RWPE2 (cell line): ENCODE measurements around the gene CCDC184.
"Not testable (repeated sequence)": the region's sequence is repeated elsewhere in the genome, so short reads cannot be mapped to it uniquely, and the experiment has no call there.

Experiments used
- ATAC-seq: fragments of 200-7000 bp; cut with Tn5 transposase; 3 replicates; pipeline ENCODE4 v1.9.1; 2021; ENCODE audit warnings: low read depth
- DNase-seq: peaks from one replicate; pipeline ENCODE4 v3.0.0-alpha.2; 2020; ENCODE audit warnings: low spot score
- H3K27ac ChIP-seq: fragments of 450-650 bp; 2 replicates; pipeline ENCODE4 v1.5.1; 2017; ENCODE audit warnings: mild to moderate bottlenecking; ENCODE audit not compliant: poor library complexity, severe bottlenecking
- H3K27me3 ChIP-seq: fragments of 250-450 bp; sonication (Bioruptor Pico); 2 replicates; pipeline ENCODE4 v1.5.1; 2021; ENCODE audit warnings: mild to moderate bottlenecking, moderate library complexity; ENCODE audit not compliant: insufficient read depth, poor library complexity, severe bottlenecking
- H3K36me3 ChIP-seq: fragments of 250-450 bp; sonication (Bioruptor Pico); 2 replicates; pipeline ENCODE4 v1.5.1; 2020; ENCODE audit warnings: low read depth, mild to moderate bottlenecking, moderate library complexity
- H3K4me1 ChIP-seq: fragments of 250-450 bp; sonication (Bioruptor Pico); 2 replicates; pipeline ENCODE4 v1.5.1; 2021; ENCODE audit warnings: mild to moderate bottlenecking, moderate library complexity; ENCODE audit not compliant: insufficient read depth, poor library complexity, severe bottlenecking
- H3K4me3 ChIP-seq: fragments of 250-450 bp; sonication (Bioruptor Pico); 2 replicates; pipeline ENCODE4 v1.5.1; 2021; ENCODE audit warnings: mild to moderate bottlenecking, moderate library complexity; ENCODE audit not compliant: severe bottlenecking
- H3K9me3 ChIP-seq: fragments of 250-450 bp; sonication (Bioruptor Pico); 2 replicates; pipeline ENCODE4 v1.5.1; 2021; ENCODE audit warnings: mild to moderate bottlenecking, moderate library complexity; ENCODE audit not compliant: severe bottlenecking
- TF ChIP-seq, protein P1 (sequence below): fragments of 450-650 bp; IDR thresholded peaks from one replicate; pipeline ENCODE4 v1.5.1; 2017; ENCODE audit warnings: mild to moderate bottlenecking, moderate library complexity; ENCODE audit not compliant: poor library complexity, severe bottlenecking

CCDC184 gene

DNA sequence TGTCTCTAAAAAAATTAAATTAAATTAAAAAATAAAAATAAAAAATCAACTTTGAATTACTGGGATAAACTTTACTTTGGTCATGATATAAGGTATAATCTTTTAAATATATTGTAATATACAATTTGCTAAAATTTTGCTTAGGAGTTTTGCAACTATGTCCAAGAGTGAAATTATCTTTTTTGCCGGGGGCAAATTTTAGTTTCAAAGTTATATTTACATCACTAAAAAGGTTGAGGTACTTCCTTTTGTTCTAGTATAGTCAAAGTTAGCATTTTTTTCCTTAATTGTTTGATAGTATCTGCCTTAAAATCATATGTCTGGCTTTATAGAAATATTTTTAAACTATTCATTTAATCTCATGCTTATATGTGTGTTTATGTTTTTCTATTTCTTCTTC, 37.3 kb downstream of the CCDC184 start:
- H3K27me3 ChIP-seq = peaks cover 16% of the 10 kb centered on the region
- H3K4me1 ChIP-seq = no peaks in the 10 kb centered on the region
- DNase-seq = no peak
- no peaks in the 10 kb centered on the region for H3K36me3 ChIP-seq
- no peak overlapping the region for H3K4me3 ChIP-seq
- TF ChIP-seq, protein P1, sequence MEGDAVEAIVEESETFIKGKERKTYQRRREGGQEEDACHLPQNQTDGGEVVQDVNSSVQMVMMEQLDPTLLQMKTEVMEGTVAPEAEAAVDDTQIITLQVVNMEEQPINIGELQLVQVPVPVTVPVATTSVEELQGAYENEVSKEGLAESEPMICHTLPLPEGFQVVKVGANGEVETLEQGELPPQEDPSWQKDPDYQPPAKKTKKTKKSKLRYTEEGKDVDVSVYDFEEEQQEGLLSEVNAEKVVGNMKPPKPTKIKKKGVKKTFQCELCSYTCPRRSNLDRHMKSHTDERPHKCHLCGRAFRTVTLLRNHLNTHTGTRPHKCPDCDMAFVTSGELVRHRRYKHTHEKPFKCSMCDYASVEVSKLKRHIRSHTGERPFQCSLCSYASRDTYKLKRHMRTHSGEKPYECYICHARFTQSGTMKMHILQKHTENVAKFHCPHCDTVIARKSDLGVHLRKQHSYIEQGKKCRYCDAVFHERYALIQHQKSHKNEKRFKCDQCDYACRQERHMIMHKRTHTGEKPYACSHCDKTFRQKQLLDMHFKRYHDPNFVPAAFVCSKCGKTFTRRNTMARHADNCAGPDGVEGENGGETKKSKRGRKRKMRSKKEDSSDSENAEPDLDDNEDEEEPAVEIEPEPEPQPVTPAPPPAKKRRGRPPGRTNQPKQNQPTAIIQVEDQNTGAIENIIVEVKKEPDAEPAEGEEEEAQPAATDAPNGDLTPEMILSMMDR = no peak
- no peaks in the 10 kb centered on the region for H3K9me3 ChIP-seq
- no peak for ATAC-seq
- H3K27ac ChIP-seq = no peak overlapping the region

DNA sequence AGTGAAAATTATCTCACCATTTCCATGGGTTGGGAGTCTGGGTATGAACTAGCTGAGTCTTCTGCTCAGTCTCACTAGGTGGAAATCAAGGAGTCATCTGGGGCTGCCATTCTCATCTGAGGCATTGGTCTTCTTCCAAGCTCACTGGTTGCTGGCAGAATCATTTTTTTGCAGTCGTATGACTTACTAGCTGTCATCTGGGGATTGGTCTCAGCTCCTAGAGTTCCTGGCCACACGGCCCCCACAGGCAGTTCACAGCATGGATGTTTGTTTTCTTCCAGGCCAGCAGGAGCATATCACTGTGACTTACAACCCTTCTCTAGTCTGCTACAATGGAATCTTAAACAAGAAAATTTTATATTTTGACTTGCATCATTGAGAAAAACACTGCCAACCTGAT, 38.2 kb downstream of the CCDC184 start:
- Histone ChIP-seq H3K36me3 (no peaks in the 10 kb centered on the region), H3K27me3 (peaks cover 20% of the 10 kb centered on the region), H3K9me3 (no peaks in the 10 kb centered on the region), H3K4me1 (no peaks in the 10 kb centered on the region), H3K4me3 (no peak overlapping the region), H3K27ac (no peak overlapping the region)
- ATAC-seq (no peak), DNase-seq (no peak)
- TF ChIP-seq, protein P1 = no peak

DNA sequence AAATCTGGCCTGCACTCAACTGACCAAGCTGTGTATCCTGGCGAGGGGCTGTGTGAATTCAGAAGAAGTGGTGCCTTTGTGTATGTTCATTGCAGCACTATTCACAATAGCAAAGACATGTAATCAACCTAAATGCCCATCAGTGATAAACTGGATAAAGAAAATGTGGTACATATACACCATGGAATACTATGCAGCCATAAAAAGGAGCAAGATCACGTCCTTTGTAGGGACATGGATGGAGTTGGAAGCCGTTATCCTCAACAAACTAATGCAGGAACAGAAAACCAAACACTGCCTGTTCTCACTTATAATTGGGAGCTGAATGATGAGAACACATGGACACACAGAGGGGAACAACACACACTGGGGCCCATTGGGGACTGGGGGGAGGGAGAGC, 41.1 kb downstream of the CCDC184 start:
- H3K27me3 ChIP-seq, H3K4me1 ChIP-seq, H3K36me3 ChIP-seq, DNase-seq, H3K27ac ChIP-seq, H3K4me3 ChIP-seq, H3K9me3 ChIP-seq, ATAC-seq: not testable (repeated sequence)

DNA sequence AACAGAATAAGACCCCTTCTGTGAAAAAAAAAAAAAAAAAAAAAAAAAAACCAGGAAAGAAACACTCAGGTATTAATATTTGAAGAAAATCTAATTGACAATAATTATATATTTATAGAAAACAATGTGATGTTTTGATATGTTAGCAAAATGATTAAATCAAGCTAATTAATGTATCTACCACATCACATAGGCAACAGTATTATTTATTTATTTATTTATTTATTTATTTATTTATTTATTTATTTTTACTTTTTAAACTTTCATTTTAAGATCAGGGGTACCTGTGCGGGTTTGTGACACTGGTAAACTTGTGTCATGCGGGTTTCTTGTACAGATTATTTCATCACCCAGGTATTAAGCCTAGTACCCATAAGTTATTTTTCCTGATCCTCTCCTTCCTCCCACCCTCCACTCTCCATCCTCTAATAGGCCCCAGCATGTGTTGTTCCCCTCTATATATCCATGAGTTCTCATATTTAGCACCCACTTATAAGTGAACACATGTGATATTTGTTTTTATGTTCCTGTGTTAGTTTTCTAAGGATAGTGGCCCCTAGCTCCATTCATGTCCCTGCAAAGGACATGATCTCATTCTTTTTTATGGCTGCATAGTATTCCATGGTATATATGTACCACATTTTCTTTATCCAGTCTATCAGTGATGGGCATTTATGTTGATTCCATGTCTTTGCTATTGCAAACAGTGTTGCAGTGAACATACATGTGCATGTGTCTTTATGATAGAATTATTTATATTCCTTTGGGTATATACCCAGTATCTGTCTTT, 47.9 kb downstream of the CCDC184 start:
- H3K9me3 ChIP-seq, H3K27ac ChIP-seq, H3K4me1 ChIP-seq, H3K27me3 ChIP-seq, ATAC-seq, H3K4me3 ChIP-seq, DNase-seq, H3K36me3 ChIP-seq: not testable (repeated sequence)
